GM19468 (cell line): ENCODE measurements around the gene ORMDL2.
A peak's percentile ranks its signal among the peaks of the same experiment; 100 is the strongest.

Experiments used
- ATAC-seq: cut with Tn5 transposase; IDR thresholded peaks from one replicate; pipeline ENCODE4 v1.9.1; 2021; ENCODE audit warnings: mild to moderate bottlenecking, moderate library complexity, moderate number of reproducible peaks; ENCODE audit not compliant: unreplicated experiment; ENCODE audit errors: extremely low read depth

The ORMDL2 gene, protein sequence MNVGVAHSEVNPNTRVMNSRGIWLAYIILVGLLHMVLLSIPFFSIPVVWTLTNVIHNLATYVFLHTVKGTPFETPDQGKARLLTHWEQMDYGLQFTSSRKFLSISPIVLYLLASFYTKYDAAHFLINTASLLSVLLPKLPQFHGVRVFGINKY

DNA sequence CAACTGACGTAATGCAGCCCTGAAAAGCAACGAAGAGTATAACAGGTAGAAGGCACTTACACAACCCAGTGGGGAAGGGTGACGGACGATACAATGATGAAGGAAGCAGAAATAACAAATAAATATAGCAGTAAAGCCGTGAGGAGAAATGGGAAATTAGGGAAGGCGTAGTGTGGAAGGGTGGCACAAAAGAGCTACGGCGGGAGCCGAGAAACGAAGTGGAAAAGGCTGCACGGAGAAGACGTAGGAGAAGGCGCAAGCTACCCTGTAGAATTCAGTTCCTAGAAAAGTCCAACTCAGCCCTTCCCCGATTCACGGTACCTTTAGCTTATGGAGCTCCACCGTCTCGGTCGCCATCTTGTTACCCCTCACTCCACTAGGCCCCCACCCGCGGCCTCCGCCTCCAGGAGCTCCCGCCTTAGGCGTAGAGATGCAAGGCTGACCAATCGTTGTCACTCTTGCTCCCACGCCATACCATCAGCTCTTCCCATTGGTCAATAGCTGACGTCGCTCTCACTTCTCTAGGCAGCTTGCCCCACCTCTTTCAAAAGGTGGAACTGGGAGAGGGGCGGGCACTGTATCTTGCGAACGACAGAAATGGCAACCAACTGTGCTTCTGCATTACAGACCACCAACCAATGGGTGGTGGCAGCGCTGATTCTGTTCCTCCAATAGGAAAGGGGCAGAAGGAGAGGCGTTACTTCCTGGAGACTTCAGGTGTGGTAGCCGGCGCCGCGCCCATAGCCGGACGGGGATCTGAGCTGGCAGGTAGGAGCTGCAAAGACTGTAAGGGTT is at the start of gene ORMDL2, which contains the start of gene SARNP:
Gene ORMDL2, plus strand, starts transcription at position 697 of the 795 bp plus-strand sequence. CDS start 959 bp downstream, outside the sequence.
Gene SARNP, minus strand, starts transcription at position 380 of the 795 bp plus-strand sequence. Its CDS starts 23 bp downstream, at position 357.
- peak; percentile 97 for ATAC-seq

DNA sequence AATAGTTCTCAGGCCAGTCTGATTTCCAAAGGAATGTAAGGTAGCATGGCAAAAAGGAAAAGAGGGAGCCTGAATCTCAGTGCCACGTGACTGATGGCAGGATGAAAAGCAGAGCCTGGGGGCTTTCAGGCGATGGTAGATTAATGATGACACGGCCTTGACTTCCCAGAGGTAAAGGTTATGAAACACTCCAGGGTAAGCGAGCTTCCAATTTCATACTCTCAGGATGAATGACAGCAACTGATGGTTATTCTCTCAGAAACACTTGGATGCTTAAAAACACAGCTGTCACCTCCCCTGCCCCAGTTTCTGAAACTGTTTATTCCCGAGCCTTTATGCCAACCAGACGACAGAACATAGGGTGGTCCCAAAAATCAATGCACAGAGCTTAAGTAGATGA is 46.1 kb upstream of the ORMDL2 start:
- ATAC-seq = no peak

DNA sequence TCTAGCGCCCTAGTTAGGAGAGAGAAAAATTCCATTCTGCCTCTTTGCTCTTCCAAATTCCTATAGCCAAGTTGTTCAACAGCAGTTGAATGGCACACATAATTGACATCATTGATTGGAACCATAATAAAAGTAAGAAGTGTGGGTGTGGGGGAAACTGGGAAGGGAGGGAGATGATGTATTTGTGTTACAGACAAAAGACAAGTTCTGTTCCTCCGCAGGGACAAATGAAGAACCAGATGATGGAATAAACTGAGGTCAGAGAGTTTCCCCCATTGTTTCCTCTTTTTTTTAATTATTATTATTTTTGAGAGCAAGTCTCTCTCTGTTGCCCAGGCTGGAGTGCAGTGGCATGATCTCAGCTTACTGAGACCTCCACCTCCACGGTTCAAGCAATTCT is 40.0 kb upstream of the ORMDL2 start:
- ATAC-seq = no peak

DNA sequence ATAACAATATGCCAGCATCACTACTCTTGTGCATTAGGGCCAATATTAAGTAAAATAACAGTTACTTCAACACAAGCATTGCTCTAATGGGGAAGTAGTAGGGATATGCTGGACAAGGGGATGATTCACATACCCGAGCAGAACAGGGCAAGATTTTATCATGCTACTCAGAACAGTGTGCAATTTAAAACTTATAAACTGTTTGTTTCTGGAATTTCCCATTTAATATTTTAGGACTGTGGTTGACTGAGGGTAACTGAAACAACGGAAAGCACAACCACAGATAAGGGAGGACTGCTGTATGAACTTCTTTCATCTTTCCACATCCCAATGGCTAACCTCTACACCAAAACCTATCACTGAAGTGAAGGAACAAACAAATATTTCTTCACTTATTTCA is 37.2 kb upstream of the ORMDL2 start:
- no peak for ATAC-seq

DNA sequence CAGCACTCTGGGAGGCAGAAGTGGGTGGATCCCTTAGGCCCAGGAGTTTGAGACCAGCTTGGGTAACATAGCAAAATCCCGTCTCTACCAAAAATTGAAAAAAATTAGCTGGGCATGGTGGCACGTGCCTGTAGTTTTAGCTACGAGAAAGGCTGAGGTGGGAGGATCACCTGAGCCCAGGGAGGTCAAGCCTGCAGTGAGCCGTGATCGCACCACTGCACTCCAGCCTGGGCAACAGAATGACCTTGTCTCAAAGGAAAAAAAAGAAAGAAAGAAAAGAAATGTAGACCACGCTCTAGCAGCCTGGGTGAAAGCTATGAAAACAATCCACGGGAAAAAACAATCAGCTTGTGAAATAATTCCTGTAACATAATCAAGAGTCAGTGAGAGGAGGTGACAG is 29.3 kb upstream of the ORMDL2 start:
- no peak for ATAC-seq

DNA sequence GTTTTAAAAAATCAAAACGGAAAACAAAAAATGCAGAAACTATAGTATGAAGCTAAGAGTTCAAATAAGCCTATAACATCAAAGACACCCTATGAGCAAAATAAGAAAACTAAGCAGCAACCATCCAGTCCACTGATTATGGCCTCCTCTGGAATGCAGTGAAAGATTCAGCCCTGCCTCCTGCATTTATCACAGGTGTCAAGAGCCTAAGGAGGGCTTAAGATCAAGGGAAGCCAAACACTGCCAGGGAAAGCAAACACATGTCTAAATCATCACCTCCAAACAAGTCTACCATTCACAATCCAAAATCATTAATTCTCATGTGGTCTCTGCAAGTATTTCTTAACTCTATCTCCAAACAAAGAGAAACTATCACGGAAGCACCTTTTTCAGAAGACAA is 28.7 kb upstream of the ORMDL2 start:
- ATAC-seq = no peak

DNA sequence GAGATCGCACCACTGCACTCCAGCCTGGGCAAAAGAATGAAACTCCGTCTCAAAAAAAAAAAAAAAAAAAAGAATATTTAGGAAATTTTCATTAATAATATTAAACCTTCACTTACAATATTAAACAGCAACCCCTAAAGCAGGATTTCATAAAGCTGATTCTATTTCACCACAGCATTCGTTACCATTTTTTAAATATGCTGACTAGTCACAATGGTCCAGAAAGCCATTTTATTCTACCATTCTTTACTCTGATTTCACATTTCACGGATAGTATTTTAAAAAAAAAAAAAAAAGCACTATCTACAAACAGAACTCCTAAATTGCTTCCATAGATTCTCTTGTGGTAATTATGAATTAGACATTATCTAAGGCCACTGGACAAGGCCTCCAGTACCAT is 27.9 kb upstream of the ORMDL2 start:
- ATAC-seq = no peak

DNA sequence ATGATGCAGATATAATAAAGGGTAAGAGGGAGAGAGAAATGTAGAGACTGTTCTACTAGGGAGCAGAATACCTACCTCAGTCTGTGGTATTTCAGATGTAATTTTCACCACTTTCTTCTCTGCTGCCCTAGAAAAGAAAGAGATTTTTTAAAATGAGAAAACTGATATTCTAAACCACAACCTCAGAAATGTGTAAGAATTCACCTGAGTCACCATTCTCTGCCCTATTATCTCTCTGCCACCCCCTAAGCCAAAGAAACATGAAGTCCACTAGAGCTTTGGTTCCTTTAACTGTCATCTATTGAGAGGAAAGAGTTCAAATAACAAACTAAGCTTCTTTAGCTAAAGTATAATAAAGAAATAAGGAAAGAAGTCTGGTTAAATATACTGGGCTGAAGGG is 21.9 kb upstream of the ORMDL2 start:
- ATAC-seq = no peak

DNA sequence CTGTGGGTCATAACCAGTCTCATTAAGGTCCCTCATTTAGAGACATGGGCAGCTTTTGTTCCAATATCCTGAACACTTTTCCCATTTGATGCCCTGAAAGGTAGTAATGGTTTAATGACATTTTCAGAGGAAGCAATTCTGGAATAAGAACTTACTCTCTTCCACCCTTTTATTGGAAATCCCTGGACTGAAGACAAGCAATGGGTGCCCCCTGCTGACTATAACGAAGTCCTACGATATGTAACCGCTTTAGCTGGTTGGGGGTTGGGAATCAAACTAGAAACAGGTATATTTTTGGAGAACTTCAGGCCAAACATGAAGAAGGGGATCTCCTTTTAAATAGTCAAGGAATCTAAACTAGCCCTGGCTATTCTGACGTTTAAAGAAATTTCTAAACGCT is 20.8 kb upstream of the ORMDL2 start:
- ATAC-seq = no peak

DNA sequence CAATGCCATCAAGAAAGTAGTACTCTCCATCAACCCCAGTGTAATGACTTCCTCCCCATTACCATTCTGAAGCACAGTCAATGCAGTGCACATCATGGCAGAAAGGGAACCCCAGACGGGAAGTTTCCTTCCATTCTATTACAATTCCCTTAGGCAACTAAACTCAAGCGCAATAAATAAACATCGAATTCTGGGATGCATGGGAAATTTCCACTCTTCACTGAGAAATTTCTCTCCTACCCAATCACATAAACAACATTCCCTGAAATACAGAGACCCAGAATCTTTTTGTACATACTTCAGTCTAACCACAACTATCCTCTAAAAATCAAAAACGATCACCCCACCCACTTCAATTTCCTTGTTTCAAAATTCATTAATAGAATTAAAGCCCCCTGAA is 20.3 kb upstream of the ORMDL2 start:
- ATAC-seq = no peak

DNA sequence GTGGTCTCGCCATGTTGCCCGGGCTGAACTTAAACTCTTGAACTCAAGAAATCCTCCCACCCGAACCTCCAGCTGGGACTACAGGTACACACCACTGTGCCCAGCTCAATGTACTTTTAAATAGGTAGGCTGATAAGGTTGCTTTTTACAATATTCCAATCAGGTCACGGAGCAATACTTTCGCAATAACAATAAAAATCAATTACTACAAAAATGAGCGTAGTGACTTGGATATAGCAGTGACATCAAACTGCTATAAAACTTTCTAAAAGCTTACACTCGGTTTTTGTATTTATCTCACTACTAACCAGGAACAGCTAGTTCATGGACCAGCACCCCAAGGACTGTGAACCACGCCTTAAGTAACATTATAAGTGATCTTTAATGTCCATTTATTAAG is 10.9 kb upstream of the ORMDL2 start:
- ATAC-seq = no peak

DNA sequence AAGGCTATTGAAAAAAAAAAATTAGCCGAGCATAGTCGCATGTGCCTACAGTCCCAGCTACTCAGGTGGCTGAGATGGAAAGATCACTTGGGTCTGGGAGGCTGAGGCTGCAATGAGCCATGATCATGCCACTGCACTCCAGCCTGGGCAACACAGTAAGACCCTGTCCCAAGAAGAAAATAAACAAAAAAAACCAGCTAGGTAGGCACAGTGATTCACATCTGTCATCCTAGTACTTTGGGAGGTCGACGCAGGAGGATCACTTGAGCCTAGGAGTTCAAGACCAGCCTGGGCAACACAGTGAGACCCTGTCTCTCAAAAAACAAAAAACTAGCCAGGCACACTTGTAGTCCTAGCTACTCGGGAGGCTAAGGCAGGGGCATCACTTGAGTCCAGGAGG is 8.6 kb upstream of the ORMDL2 start:
- ATAC-seq = no peak

DNA sequence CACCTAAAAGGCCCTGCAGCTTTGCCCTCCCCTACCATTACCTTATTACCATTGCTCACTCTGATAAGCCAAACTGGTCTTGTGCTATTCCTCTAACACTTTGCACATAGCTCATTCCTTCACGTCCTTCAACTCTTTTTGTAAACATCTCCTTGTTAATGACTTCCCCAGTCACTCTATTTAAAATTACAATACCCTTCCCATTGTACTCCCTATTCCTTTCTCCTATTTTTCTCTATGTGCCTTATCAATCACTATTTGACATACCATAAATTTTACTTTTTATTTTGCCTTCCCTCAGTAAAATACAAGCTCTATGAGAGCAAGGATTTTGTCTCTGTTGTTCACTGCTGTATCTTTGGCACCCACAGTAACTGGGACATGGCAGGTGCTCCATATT is 5.8 kb upstream of the ORMDL2 start:
- no peak for ATAC-seq

DNA sequence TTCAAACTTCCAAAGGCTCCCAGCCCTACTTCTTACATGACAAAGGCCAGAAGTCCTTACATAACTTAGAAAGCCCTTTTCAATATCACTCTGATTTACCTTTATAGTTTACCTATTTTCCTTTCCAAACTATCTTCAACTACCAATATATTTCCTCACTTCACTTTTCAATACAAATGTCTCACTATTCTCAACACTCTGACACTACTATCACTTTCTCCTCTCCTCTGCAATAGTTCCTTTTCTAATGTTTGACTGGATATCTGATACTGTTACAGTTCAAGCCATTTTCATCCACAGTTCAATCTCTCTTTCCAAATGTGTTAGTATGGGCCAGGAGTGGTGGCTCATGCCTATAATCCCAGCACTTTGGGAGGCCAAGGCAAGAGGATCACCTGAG is 3.6 kb upstream of the ORMDL2 start:
- no peak for ATAC-seq

DNA sequence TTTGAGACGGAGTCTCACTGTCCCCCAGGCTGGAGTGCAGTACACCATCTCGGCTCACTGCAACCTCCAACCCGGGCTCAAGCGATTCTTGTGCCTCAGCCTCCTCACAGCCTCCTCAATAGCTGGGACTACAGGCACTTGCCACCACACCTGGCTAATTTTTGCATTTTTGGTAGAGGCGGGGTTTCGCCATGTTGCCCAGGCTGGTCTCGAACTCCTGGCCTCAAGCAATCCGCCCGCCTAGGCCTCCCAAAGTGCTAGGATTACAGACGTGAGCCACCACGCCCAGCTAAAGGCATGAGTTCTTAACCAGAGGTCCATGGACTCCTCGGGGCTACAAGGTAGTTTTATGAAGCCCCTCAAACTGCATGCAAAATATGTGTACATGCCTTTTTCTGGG is 2.4 kb upstream of the ORMDL2 start:
- ATAC-seq = no peak

DNA sequence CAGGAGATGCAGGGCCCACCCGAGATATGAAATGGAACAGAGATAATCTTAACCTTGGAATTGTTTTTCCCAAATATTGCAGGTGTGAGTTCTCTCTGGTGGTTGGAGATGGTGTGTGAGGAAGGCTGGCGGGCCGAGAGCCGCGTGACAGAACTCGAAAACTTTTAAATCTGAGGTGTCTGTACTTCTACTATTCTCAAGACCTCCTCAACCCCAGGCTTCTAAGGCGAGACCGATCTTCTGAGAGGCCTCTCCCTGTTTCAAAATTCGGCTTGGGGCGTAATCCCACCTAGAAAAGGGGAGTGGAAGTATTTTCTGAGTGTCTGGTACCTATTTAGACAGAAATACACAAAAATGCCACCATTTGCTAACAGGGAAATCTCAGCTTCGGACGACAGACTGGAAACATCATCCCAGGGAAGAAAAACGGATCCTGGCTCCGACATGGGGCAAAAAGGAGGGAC is 928 bp upstream of the ORMDL2 start:
- no peak for ATAC-seq

DNA sequence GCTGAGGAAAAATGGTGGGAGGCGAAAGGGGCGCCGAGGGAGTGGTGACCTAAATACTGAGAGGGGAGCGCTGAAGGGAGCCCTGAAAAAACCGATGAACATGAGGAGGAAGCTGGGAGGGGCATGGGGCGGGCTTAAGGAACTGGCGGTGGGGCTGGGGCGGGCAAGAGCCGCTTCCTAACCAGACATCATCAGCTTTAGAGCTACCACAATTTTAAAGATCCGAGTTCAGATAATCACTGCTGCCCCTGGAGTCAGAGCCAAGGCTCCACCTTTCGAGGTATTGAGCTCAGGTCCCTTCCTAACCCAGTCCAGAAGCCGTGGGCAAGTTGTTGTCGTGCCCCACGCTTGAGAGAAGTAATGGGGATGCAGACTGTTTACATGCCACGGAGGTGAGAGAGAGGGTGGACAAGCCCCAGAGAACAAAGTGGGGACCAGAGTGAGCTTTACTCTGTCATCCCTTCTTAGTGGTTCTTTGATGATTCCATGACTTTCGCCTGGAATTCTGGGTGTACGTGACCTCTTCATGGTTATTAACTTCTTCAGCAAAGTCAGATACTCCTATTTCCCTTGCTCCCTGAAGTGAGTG is 393 bp downstream of the ORMDL2 start:
- peak; percentile 1 for ATAC-seq

DNA sequence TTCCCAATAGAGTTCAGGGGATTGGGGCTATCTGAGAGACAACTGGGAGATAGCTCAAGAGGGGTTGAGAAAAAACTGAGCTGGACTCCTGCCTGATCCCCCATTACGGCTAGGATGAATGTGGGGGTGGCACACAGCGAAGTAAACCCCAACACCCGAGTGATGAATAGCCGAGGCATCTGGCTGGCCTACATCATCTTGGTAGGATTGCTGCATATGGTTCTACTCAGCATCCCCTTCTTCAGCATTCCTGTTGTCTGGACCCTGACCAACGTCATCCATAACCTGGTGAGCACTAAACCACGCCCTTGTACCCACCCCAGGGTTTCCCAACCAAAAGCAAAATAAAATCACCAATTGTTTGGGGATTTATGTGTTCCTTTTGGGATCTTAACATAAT is 1.0 kb downstream of the ORMDL2 start:
- ATAC-seq = no peak

DNA sequence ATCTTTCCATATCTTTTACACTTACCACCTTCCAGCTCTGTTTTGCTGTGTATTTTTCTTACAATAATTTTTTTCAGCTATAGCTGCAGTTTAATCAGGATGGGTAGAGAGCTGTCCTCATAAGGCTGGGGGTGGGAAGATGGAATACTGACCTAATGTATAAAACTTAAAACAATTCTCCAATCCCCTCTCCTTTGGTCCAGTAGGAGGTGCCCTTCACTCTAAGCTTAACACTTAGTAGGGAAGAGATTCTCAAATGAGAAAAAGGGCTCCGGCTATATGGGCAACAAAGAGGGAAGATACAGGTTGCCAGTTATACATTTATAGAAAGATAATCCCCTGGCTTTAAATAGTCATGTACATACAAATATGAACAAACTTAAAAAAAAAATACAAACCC is 2.8 kb downstream of the ORMDL2 start:
- ATAC-seq = no peak

DNA sequence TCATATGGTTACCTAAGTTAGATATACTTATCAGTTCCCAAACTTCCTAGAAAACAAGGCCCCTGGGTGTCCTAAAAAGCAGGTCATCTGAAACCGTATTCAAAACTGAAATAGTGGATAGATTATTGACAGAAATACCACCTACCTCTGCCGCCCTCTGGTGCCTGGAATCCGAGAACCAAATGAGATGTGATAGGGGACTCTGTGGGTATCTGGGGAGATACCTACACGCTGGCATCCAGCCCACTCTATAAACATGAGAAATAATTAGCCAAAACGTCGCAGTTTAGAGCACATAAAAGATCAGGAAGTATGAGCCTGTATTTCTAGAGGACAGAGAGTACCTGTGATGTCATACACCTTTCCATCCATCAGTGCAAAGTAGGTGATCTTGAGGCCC is 4.4 kb downstream of the ORMDL2 start:
- no peak for ATAC-seq

DNA sequence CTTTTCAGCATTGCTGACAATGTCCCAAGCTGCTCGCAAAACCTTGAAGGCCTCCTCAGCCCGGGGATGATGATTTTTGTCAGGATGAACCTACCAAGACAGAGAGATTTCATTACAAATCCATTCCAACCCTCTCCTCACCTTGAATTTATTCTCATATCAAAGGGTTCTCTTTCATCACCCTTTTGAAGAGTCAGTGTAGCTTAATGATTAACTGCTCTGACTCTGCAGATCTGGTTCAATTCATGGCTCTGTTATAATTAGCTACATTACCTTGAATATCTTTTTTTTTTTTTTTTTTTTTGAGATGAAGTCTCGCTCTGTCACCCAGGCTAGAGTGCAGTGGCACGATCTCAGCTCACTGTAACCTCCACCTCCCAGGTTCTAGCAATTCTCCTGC is 5.6 kb downstream of the ORMDL2 start:
- no peak for ATAC-seq
